Activated CD4-positive, alpha-beta T cell treated with anti-CD3 and anti-CD28 coated beads, Interleukin-2, amount 50 U/mL, for 48 hours (primary cell): ENCODE results near the gene SV2B.

Source experiments
- DNase-seq, 2 experiments: peaks; one replicate each; pipeline ENCODE4 v3.0.0-alpha.2; 2020

Gene SV2B

DNA sequence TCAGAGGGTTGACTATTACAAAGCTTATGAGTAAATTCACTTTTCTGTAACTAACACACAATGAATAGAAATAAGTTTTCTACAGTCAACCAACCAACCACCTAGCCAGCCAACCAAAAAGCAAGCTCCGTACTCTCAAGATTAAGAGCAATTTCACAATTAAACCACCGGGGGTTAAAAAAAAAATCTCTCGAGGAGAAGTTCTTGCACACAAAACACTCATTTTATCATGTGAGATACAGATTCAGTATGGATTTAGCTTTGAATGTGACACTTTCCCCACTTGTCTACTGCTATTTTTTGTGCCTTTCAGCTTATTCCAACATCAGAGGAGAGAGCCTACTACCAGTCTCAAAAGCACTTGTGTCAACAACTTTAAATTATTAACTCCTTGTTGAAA, 135.3 kb downstream of the SV2B start:
- DNase-seq = no peak

- DNase-seq = no peak
Measured at GRCh38 chr15:91237445-91237844, 137.4 kb downstream of the SV2B start.

GRCh38 chr15:91238644-91239425, 138.8 kb downstream of the SV2B start:
- DNase-seq = no peak

DNA sequence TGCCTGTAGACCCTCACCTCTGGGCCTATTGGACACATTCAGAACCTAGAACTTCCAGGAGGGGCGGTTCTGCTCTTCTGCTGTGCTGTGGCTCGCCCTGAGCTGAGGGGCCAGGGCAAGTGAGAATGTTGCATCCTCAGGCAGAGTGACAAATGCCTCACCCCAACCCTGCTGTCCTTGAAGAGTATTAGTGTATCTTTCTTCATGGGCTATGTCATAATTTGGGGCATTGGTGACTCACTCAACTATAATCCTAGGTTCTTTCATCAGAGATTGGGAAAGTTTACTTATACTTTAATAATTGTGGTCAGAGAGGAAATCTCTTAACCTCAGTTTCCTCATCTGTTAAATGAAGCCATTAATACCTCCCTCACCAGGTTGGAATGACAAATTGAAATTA, 143.8 kb downstream of the SV2B start:
- DNase-seq = no peak

DNA sequence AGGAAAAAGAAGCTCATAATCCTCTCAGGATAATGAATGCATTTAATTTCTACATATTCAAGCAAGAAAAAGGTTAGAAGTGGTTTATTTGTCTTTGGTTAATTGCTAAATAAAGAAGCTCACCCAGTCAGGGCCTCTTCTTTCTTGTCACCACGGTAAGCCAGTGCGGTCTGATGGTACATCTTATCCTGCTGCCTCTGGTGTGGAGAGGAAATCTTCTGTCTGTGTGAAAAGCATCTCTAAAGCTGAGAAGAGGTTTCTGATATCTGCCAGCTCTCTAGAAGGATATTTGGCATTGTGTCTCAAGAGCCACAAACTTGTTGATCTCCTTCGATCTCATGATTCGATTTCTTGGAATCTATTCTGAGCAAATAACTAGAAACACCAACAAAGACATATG, 144.9 kb downstream of the SV2B start:
- no peak for DNase-seq

- DNase-seq = no peak
Measured at GRCh38 chr15:91246998-91247397, 146.9 kb downstream of the SV2B start.

DNA sequence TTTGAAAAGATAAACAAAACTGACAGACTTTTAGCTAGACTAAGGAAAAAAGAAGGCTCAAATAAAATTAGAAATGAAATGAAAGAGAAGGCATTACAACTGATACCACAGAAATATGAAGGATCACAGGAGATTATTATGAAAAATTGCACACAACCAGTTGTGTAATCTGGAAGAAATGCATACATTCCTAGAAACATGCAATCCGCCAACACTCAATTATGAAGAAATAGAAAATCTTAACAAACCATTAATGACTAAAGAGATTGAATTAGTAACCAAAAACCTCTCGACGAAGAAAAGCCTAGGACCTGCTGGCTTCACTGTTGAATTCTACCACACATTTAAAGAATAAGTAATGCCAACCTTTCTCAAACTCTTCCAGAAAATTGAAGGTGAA, 149.5 kb downstream of the SV2B start:
- DNase-seq = no peak

DNA sequence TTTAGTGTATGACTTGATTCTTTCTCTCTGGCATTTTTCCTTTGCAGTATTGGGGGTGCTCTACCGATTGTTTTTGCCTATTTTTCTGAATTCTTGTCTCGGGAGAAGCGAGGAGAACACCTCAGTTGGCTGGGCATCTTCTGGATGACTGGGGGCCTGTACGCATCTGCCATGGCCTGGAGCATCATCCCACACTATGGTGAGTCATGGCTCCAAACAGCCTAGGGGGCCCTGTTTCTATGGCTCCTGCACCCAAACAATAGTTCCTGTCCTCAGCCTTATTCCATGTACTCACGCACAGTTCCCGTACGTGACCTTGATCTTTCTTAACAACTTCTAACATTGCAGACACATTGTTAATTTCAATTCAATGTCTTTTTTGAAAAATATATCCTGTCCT, 152.3 kb downstream of the SV2B start:
- no peak for DNase-seq

DNA sequence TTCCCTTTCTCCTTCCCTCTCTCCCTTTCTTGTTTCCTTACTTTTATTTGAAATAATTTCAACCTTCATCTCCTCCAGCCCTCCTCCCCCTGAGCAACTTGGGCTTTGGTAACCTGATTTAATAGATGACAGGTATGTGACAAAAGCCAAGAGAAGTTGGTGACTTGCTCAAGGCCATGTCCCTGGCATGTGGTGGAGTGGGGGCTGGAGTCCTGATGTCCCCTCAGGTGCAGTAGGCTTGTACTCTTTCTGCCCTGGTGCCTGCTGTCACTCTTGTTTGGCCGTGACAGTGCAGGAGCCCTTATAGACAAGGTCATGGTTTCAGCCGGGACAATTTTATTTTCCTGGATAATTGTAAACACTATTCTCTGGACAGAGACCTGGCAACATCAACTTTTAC, 152.7 kb downstream of the SV2B start:
- DNase-seq = no peak

DNA sequence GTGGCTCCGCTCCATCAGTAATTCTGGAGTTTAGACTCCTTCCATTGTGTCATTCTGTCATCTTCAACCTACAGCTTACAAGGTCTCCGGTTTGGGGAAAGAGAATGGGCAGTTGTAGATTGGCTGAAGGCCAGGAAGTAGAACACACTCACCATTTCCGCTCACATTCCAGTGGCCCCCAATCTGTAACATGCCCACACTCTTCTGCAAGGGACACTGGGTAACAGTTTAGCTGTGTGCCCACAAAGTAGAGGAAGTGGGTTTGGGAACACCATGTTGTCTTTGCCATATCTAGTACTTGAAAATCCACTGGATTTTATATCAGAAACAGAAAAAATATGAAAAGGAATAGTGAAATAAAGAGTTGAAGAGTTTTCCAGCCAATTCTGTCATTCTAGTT, 153.5 kb downstream of the SV2B start:
- DNase-seq = no peak

DNA sequence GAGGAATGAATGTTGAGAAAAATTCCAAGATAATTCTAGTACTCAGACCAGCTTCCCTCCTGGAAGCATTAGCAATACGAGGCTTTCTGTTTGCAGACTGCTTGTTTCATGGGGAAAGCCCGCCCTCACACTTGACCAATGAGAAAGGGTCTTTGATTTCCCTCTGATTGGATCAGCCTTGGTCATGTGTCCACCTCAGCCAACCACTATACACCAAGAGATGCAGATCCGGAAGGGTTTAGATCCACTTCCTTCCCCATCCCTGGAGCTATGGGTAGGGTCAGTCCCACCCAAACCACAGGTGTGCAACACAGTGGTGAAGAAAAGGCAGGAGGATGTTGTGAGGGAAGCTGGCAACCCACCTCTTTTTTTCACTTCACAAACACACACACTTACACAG, 154.7 kb downstream of the SV2B start:
- no peak for DNase-seq

- no peak for DNase-seq
Measured at GRCh38 chr15:91255670-91256192, 155.7 kb downstream of the SV2B start.

DNA sequence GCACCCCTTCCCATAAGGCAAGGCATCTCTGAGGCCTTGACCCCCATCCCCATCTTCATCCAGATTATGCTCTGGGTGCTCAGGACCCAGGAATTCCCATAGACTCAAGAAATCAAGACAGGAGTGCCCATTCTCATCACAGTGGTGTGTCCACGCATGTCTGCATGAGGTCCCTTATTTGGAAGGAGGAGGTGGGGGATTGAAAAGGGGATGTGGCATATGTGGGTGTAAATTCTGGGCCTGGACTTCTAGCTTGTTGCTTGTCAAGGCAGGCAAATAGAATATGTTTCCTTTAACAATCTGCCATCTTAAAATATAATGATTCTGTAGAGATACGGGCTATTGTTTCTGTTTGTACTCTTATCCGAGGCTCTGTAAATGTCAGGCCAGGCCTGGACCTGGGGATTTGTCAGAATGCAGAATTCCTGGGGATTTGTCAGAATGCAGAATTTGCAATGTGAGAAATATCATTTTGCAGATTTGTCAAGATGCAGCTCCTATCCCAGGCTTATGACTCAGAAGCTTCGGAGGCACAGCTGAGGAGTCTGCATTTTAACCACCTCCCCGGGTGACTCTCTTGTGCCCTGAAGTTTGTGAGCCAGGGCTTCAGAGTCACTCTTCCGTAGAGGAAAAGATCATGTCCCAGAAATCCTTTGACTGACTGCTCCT, 157.8 kb downstream of the SV2B start:
- no peak for DNase-seq

DNA sequence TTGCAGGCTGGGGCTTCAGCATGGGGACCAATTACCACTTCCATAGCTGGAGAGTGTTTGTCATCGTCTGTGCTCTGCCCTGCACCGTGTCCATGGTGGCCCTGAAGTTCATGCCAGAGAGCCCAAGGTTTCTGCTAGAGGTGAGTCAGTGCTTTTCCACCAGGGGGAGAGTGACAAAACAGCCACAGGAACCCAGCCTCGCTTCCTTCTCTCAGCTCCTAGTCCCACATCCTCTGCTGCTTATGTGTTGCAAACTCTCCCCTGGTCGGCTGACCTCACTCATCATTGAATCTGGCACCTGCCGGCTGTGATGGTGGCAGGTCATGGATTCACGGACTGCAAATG, 158.3 kb downstream of the SV2B start:
- peak in 1 of 2 experiments; percentile 10 for DNase-seq

GRCh38 chr15:91259077-91259476, 159.0 kb downstream of the SV2B start:
- DNase-seq = no peak

- DNase-seq = no peak
Measured at GRCh38 chr15:91261345-91261744, 161.3 kb downstream of the SV2B start.

DNA sequence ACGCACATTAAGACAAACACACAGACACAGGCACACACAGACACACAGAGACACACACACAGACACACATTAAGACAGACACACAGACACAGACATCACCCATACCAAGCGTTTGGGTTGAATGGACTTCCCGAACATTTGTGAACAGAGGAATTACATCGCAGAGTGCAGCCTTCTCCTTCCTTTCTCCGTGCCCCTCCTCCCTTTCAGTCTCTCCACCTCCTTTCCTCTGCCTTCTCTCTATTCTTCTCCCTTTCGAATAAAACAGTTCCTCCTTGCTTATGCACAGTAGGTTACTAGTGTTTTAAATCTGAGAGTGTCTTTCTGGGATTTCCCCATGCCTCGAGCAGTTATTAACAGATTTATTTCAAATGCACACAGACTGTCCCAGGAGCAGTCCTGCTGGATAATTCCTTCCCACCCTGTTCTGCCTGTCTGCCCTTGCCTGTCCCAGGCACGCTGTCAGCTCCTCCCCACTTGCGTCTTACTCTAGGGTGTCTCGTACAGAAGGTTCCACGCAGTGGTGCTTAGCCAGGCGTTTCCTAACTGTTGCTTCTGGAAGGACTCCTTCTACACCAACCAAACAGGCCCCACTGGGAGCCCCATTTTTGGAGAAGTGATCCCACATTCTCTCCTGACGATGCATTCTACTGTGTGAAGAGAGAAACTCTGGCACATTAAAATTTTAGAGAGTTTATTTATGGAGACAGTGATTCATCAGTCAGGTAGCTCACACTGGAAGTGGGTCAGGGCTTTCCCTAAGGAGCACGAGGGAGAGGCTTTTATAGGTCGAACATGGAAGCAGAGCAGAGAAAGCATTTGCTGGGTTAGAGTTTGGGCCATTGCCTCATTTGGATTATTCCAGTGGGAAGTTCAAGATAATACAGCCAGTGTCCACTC, 163.8 kb downstream of the SV2B start:
- DNase-seq = no peak

DNA sequence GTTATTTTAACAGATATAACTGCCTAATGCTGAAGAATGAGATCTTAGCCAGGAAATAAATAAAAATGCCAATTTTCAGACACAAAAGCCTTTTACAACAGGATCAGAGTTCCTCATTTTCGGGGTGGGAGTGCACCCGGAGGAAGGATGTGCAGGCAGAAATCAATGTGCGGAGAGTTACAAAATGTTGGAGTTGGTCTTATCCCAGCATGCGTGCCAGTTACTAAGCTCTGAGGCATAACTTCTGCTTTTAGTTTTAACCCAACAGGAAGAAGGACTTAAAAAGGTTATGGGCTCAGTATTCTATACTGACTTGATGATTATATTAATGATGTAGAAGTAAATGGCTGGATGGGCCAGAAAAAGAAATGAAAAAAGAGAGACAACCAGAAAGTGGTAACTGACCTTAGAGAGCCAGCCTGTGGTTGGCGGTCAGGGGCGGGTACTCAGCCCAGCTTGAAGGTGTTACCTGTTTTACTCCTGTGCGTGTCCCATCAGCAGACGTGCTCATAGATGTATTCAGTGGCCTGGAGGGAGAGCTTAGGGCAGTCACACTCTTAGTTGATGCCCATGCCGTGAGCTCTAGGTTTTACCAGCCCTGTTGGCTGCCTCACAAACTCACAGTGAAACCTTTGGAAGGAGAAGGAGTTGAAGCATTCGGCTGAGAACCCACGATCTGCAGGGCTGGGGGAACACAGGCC, 164.7 kb downstream of the SV2B start:
- DNase-seq = no peak

- DNase-seq = no peak
Measured at GRCh38 chr15:91265416-91265940, 165.4 kb downstream of the SV2B start.

GRCh38 chr15:91268510-91268909, 168.5 kb downstream of the SV2B start:
- peak; percentile 17 to 29 for DNase-seq

DNA sequence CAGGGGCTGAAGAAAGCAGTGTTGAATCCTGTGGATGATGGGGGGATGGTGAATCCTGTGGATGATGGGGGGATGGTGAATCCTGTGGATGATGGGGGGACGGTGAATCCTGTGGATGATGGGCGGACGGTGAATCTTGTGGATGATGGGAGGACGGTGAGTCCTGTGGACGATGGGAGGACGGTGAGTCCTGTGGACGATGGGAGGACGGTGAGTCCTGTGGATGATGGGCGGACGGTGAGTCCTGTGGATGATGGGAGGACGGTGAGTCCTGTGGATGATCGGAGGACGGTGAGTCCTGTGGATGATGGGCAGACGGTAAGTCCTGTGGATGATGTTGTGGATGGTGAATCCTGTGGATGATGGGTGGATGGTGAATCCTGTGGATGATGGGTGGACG, 170.7 kb downstream of the SV2B start:
- DNase-seq = no peak

DNA sequence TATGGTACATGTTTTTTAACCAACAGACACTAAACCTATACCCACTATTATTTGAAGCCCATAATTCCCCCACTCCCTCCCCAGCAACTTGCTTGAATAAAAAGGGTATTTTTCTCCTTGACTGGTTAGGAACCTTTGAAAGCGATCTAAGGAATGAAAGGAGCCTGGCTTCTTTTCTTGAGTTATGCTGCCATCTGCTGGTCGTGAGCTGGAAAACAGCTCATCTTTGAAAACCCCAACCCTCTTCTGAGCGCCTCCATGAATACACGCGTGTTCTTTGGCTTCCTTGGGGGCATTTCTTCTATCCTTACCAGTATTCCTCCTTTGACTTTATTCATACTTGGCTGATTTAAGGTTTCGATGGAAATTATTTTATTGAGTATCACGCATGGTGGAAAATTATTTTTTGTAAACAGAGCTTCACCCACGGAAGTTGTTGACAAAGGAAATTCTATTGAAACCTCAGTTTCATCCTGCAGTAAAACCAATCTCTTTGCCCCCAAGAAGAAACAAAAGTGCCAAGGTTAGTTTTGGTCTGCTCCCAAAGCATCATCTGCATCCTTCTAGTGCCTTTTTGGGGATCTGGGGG, 171.6 kb downstream of the SV2B start:
- DNase-seq = peak; percentile 65 to 67
